HCT116 (cell line): ENCODE data around the gene DUSP16. TPM values are rescaled to one million over a fixed set of nuclear protein-coding genes. Genes with fewer than 3 reads are reported as not detected.

ENCODE experiments used
- ATAC-seq: fragments of 200-7000 bp; cut with Tn5 transposase; 2 replicates; pipeline ENCODE4 v1.9.1; 2020; ENCODE audit warnings: mild to moderate bottlenecking, moderate library complexity
- BruUV-seq: library from RNA; stranded (reverse); fragments of 400-500 nt; replicated peaks from 2 replicates; lab custom pipeline; 2021; lab: Mats Ljungman, UMichigan
- CTCF ChIA-PET: fragments of 300-600 bp; sonication (Branson Sonifier 250); formaldehyde crosslinking; loops from one replicate; lab custom pipeline; 2021; ENCODE audit warnings: antibody characterized with exemption; lab: Charles Lee
- POLR2A ChIA-PET: fragments of 300-600, 350-600 bp; sonication (Branson Sonifier 250); formaldehyde crosslinking; loops from one replicate; lab custom pipeline; 2021; ENCODE audit warnings: antibody characterized with exemption; lab: Charles Lee
- RAD21 ChIA-PET, 2 experiments: fragments of 300-600 bp; sonication (Branson Sonifier 250); formaldehyde crosslinking; loops; one replicate each; lab custom pipeline; 2023; ENCODE audit warnings: low total read pairs in 2 of 2; ENCODE audit not compliant: uncharacterized antibody in 2 of 2, unreplicated experiment in 2 of 2, low non-redundant PET in 1 of 2; lab: Charles Lee
- DNase-seq: peaks from one replicate; pipeline ENCODE4 v3.0.0-alpha.2; 2010; ENCODE audit warnings: low read depth, low spot score
- H2AFZ ChIP-seq: fragments of 200-600 bp; shearing (Covaris generic), sonication (generic); 2 replicates; pipeline ENCODE4 v1.6.1; 2017; ENCODE audit warnings: low read depth, mixed run types, mixed read lengths, antibody characterized with exemption, low read length; ENCODE audit not compliant: poor library complexity, severe bottlenecking
- H3K27ac ChIP-seq: 2 replicates; pipeline ENCODE4 v1.5.1; 2012; ENCODE audit warnings: low read depth, low read length
- H3K27me3 ChIP-seq: fragments of 200-600 bp; sonication (generic); 2 replicates; pipeline ENCODE4 v1.6.1; 2016; ENCODE audit warnings: mixed run types, low read length, mixed read lengths; ENCODE audit not compliant: insufficient read depth
- H3K36me3 ChIP-seq, 2 experiments: fragments of 200-500 bp in 1 of 2; fragments of 200-600 bp in 1 of 2; sonication (Bioruptor generic) in 1 of 2; sonication (generic) in 1 of 2; 2 replicates each; pipeline versions ENCODE4 v1.5.1 to v1.6.1; 2014 to 2016; ENCODE audit warnings: low read length in 2 of 2, inconsistent platforms in 1 of 2, mixed read lengths in 1 of 2, mixed run types in 1 of 2; ENCODE audit not compliant: insufficient read depth in 2 of 2, control insufficient read depth in 1 of 2
- H3K4me1 ChIP-seq, 2 experiments: fragments of 200-600 bp in 1 of 2; sonication (generic) in 1 of 2; 2 replicates each; pipeline versions ENCODE4 v1.5.1 to v1.6.1; 2012 to 2017; ENCODE audit warnings: low read length in 2 of 2, inconsistent platforms in 1 of 2, mild to moderate bottlenecking in 1 of 2, mixed read lengths in 1 of 2, mixed run types in 1 of 2, moderate library complexity in 1 of 2; ENCODE audit not compliant: insufficient read depth in 2 of 2, control insufficient read depth in 1 of 2
- H3K4me2 ChIP-seq: fragments of 200-600 bp; sonication (generic); 2 replicates; pipeline ENCODE4 v1.6.1; 2017; ENCODE audit warnings: mixed run types, low read length, mixed read lengths
- H3K4me3 ChIP-seq, 2 experiments: fragments of 200-600 bp in 1 of 2; sonication (generic) in 1 of 2; replicated peaks in 1 of 2; 2 replicates each; pipeline ENCODE4 v1.5.1; 2011 to 2016; ENCODE audit warnings: low read length in 2 of 2, control low read depth in 1 of 2, low read depth in 1 of 2, mild to moderate bottlenecking in 1 of 2, mixed read lengths in 1 of 2, mixed run types in 1 of 2
- H3K79me2 ChIP-seq: fragments of 200-600 bp; sonication (generic); 2 replicates; pipeline ENCODE4 v1.6.1; 2017; ENCODE audit warnings: mild to moderate bottlenecking, mixed run types, low read length, moderate library complexity, mixed read lengths; ENCODE audit not compliant: insufficient read depth
- H3K9ac ChIP-seq: fragments of 200-600 bp; sonication (generic); 2 replicates; pipeline ENCODE4 v1.6.1; 2016; ENCODE audit warnings: low read length, mixed read lengths
- H3K9me2 ChIP-seq: fragments of 200-600 bp; sonication (generic), shearing (Covaris generic); 2 replicates; pipeline ENCODE4 v1.6.1; 2017; ENCODE audit warnings: mixed run types, mild to moderate bottlenecking, moderate library complexity; ENCODE audit not compliant: insufficient read depth
- H3K9me3 ChIP-seq, 2 experiments: fragments of 200-500 bp in 1 of 2; fragments of 200-600 bp in 1 of 2; sonication (Bioruptor generic) in 1 of 2; sonication (generic) in 1 of 2; 2 replicates each; pipeline ENCODE4 v1.6.1; 2014 to 2017; ENCODE audit warnings: low read length in 2 of 2, mixed read lengths in 2 of 2, inconsistent platforms in 1 of 2, low read depth in 1 of 2, mild to moderate bottlenecking in 1 of 2, mixed run types in 1 of 2, moderate library complexity in 1 of 2; ENCODE audit not compliant: control insufficient read depth in 1 of 2, insufficient read depth in 1 of 2
- H4K20me1 ChIP-seq: fragments of 200-600 bp; sonication (generic), shearing (Covaris generic); 2 replicates; pipeline ENCODE4 v1.6.1; 2017; ENCODE audit warnings: mixed run types, mild to moderate bottlenecking, moderate library complexity; ENCODE audit not compliant: insufficient read depth
- CEBPB ChIP-seq: IDR thresholded peaks from 2 replicates; pipeline ENCODE4 v1.6.1; 2012; ENCODE audit warnings: low read depth
- EGR1 ChIP-seq: IDR thresholded peaks from 2 replicates; pipeline ENCODE4 v1.6.1; 2012; ENCODE audit warnings: low read depth
- JUND ChIP-seq: IDR thresholded peaks from 2 replicates; pipeline ENCODE4 v1.6.1; 2012
- POLR2A ChIP-seq: IDR thresholded peaks from 2 replicates; pipeline ENCODE4 v1.7.0; 2011; ENCODE audit warnings: borderline replicate concordance; ENCODE audit not compliant: insufficient read depth, insufficient read length; ENCODE audit errors: extremely low read depth
- POLR2AphosphoS5 ChIP-seq: IDR thresholded peaks from 2 replicates; pipeline ENCODE4 v1.6.1; 2011; ENCODE audit warnings: mild to moderate bottlenecking, low read depth, low read length, moderate library complexity
- SIN3A ChIP-seq: IDR thresholded peaks from 2 replicates; pipeline ENCODE4 v1.6.1; 2012; ENCODE audit warnings: low read depth
- SP1 ChIP-seq: IDR thresholded peaks from 2 replicates; pipeline ENCODE4 v1.6.1; 2012; ENCODE audit warnings: low read depth
- TCF7L2 ChIP-seq: IDR thresholded peaks from 2 replicates; pipeline ENCODE4 v1.7.0; 2011; ENCODE audit warnings: borderline replicate concordance, inconsistent platforms; ENCODE audit not compliant: insufficient read depth, insufficient read length; ENCODE audit errors: extremely low read depth
- YY1 ChIP-seq: IDR thresholded peaks from 2 replicates; pipeline ENCODE4 v1.6.1; 2011; ENCODE audit warnings: low read length, low read depth, moderate library complexity, mild to moderate bottlenecking; ENCODE audit not compliant: insufficient replicate concordance; ENCODE audit errors: extremely low read depth
- intact Hi-C: fragments of 100-400 bp; cut with micrococcal nuclease; formaldehyde crosslinking; loops from 2 replicates; pipeline ENCODE4 v1.10.0; 2022
- total RNA-seq: library from RNA; stranded (reverse); gene quantifications from one replicate; pipeline ENCODE4 v1.2.1, GENCODE V29; 2021; ENCODE audit not compliant: unreplicated experiment
- TF ChIP-seq, protein P1 (sequence below), 3 experiments: fragments of 200-600 bp in 1 of 3; sonication (generic) in 1 of 3; IDR thresholded peaks in 2 of 3; conservative IDR thresholded peaks in 1 of 3; 2 replicates each; pipeline ENCODE4 v1.5.1; 2012 to 2017; ENCODE audit warnings: low read depth in 2 of 3, low read length in 2 of 3, antibody characterized with exemption in 1 of 3, borderline replicate concordance in 1 of 3, control low read depth in 1 of 3, mild to moderate bottlenecking in 1 of 3, mixed read lengths in 1 of 3, mixed run types in 1 of 3, moderate library complexity in 1 of 3; ENCODE audit not compliant: insufficient read depth in 1 of 3
- TF ChIP-seq, protein P2 (sequence below): IDR thresholded peaks from 2 replicates; pipeline ENCODE4 v1.6.1; 2011; ENCODE audit warnings: mild to moderate bottlenecking, low read length, moderate library complexity; ENCODE audit not compliant: insufficient replicate concordance; ENCODE audit errors: extremely low read depth
- TF ChIP-seq, protein P3 (sequence below): IDR thresholded peaks from 2 replicates; pipeline ENCODE4 v1.6.1; 2012

Gene DUSP16
- total RNA-seq, 1 experiment from 2014 or later = 13.4 TPM

DNA sequence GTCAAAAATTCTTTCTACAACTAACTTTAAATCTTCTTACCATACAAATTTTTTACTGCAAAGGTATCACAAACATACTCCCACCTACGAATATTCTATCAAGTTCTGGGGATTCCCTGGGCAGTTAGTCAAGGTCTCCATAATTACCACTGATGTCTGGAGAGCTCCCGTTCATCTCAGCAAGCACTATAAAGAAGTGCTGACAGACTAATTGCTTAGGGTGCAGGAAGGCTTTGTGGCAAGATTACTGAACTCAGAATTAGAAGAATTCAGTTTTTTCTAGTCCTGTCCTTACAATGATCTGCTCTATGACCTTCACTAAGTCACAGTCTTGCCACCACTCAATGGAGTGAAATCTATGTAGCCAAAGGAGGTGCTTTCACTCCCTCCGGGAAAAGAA lies 61.5 kb downstream of the DUSP16 start:
- BruUV-seq = no TSS peak
- Histone ChIP-seq H3K27ac (no peak overlapping the region), H3K4me2 (no peak overlapping the region), H3K9ac (no peak overlapping the region), H3K36me3 (no peaks in the 10 kb centered on the region), H3K27me3 (no peaks in the 10 kb centered on the region), H3K9me2 (no peaks in the 10 kb centered on the region), H4K20me1 (no peaks in the 10 kb centered on the region), H3K4me3 (no peak overlapping the region), H2AFZ (no peak overlapping the region), H3K9me3 (no peaks in the 10 kb centered on the region), H3K4me1 (0 out of 4 replicates have a peak, but pooled peaks cover 0 to 3% of the 10 kb centered on the region in 2 experiments)
- DNase-seq = no peak
- no peak for ATAC-seq
- RAD21 ChIA-PET = no interaction called here
- CTCF ChIA-PET = no interaction called here
- POLR2A ChIA-PET = no interaction called here
- TF ChIP-seq JUND = no peak
- TF ChIP-seq EGR1 = no peak
- TF ChIP-seq SIN3A = no peak
- no peak for TF ChIP-seq CEBPB
- TF ChIP-seq, all 23 proteins: peak for 0
- intact Hi-C loops = no loop called here
- H3K79me2 ChIP-seq = no peaks in the 10 kb centered on the region; the same call in 1 of the 2 replicates

DNA sequence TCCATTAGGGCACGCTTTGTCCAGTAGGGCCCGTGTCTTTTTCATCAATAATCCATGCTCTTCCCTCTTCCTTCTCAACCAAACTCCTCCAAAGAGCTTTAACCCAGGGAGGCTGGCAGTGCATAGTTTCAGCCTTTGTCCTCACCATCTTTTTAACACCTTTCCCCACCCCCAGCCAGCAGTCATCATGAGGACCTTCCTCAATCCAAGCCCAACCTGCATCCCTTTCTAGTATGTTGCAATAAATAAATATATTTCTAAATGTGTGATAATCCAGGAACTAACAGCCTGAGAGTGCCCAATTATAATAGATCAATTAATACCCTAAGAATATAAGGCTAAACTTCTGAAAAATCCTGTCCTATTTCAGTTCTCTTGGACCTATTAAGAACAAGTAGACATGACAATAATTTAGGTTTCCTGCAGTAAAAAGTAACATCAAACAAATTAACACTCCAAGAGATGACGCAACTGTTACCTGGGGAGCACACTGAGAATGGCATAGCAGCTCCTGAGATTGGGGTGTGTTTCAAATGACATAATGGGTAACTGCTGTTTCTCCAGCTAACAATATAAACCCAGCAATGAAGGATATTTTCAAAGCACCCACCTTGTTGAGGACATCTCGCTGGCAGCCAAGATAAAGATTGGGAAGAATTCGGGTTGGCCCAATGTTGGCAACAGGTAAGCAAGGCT lies 62.6 kb downstream of the DUSP16 start:
- ATAC-seq = no peak
- no peaks in the 10 kb centered on the region for H3K4me1 ChIP-seq
- H3K9ac ChIP-seq = no peak overlapping the region
- H3K36me3 ChIP-seq = no peaks in the 10 kb centered on the region
- POLR2A ChIA-PET = no interaction called here
- no peaks in the 10 kb centered on the region for H4K20me1 ChIP-seq
- no peak for DNase-seq
- no peak overlapping the region for H3K27ac ChIP-seq
- no peak overlapping the region for H3K4me3 ChIP-seq
- RAD21 ChIA-PET = no interaction called here
- BruUV-seq = no TSS peak
- no peak overlapping the region for H2AFZ ChIP-seq
- H3K9me3 ChIP-seq = no peaks in the 10 kb centered on the region
- H3K27me3 ChIP-seq = no peaks in the 10 kb centered on the region
- no peak overlapping the region for H3K4me2 ChIP-seq
- H3K9me2 ChIP-seq = no peaks in the 10 kb centered on the region
- intact Hi-C loops = no loop called here
- CTCF ChIA-PET = no interaction called here
- no peaks in the 10 kb centered on the region for H3K79me2 ChIP-seq
- TF ChIP-seq SP1 = no peak
- TF ChIP-seq YY1 = no peak
- TF ChIP-seq EGR1 = no peak
- TF ChIP-seq CEBPB = no peak
- TF ChIP-seq, protein P1, sequence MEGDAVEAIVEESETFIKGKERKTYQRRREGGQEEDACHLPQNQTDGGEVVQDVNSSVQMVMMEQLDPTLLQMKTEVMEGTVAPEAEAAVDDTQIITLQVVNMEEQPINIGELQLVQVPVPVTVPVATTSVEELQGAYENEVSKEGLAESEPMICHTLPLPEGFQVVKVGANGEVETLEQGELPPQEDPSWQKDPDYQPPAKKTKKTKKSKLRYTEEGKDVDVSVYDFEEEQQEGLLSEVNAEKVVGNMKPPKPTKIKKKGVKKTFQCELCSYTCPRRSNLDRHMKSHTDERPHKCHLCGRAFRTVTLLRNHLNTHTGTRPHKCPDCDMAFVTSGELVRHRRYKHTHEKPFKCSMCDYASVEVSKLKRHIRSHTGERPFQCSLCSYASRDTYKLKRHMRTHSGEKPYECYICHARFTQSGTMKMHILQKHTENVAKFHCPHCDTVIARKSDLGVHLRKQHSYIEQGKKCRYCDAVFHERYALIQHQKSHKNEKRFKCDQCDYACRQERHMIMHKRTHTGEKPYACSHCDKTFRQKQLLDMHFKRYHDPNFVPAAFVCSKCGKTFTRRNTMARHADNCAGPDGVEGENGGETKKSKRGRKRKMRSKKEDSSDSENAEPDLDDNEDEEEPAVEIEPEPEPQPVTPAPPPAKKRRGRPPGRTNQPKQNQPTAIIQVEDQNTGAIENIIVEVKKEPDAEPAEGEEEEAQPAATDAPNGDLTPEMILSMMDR (IDR thresholded peaks at IDR 0.05 in 2 of 3, conservative IDR thresholded peaks at IDR 0.05 in 1 of 3; ENCODE audit: borderline replicate concordance in 1 of 3, insufficient read depth in 1 of 3, low read depth in 2 of 3, low read length in 2 of 3) = no peak
- no peak for TF ChIP-seq POLR2AphosphoS5
- TF ChIP-seq, protein P2, sequence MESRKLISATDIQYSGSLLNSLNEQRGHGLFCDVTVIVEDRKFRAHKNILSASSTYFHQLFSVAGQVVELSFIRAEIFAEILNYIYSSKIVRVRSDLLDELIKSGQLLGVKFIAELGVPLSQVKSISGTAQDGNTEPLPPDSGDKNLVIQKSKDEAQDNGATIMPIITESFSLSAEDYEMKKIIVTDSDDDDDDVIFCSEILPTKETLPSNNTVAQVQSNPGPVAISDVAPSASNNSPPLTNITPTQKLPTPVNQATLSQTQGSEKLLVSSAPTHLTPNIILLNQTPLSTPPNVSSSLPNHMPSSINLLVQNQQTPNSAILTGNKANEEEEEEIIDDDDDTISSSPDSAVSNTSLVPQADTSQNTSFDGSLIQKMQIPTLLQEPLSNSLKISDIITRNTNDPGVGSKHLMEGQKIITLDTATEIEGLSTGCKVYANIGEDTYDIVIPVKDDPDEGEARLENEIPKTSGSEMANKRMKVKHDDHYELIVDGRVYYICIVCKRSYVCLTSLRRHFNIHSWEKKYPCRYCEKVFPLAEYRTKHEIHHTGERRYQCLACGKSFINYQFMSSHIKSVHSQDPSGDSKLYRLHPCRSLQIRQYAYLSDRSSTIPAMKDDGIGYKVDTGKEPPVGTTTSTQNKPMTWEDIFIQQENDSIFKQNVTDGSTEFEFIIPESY = no peak
- no peak for TF ChIP-seq POLR2A
- TF ChIP-seq TCF7L2 = no peak
- TF ChIP-seq, protein P3, sequence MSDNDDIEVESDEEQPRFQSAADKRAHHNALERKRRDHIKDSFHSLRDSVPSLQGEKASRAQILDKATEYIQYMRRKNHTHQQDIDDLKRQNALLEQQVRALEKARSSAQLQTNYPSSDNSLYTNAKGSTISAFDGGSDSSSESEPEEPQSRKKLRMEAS = no peak
